HG02759 (cell line): ENCODE measurements around the gene VTCN1.

Source experiments
- ATAC-seq: cut with Tn5 transposase; IDR thresholded peaks from one replicate; pipeline ENCODE4 v1.9.1; 2021; ENCODE audit warnings: mild to moderate bottlenecking, moderate library complexity; ENCODE audit not compliant: unreplicated experiment

The VTCN1 gene

DNA sequence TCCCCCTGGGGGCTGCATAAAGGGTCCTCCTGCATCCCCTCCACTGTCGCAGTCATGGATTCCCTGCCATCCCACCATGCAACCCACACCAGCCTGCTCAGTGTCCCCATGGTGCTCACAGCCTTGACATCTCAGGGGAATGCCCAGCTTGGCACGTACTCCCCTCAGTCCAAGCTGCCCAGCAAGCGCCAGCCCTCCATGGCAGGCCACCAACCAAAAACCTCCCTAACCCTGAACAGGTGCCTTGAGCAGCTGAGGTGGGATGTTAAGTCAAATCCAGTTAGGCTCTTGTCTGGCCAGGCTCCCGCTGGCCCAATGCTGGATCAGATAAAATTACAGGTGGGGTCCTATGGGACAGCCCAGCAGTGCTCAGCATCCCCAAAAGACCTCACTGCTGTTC, 341 bp downstream of the VTCN1 start:
- ATAC-seq: no peak

DNA sequence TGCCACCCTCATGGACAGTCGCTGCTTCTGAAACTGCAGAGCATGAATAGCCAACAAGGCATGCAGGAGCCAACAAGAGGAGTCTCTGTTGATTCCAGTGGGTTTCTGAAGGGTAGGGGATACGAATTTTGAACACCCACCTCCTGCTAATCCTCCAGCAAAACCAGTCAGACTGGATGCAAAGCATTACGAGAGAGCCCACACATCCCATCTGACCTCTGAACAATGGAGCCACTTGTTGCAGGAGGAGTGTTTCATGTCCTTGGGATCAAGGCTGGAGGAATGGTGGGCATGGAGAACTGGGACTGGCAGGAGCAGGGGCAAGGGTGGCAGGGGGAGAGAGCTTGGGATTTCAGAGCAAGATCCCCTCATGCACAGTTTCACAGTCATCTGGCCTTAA, 1.6 kb downstream of the VTCN1 start:
- no peak for ATAC-seq

DNA sequence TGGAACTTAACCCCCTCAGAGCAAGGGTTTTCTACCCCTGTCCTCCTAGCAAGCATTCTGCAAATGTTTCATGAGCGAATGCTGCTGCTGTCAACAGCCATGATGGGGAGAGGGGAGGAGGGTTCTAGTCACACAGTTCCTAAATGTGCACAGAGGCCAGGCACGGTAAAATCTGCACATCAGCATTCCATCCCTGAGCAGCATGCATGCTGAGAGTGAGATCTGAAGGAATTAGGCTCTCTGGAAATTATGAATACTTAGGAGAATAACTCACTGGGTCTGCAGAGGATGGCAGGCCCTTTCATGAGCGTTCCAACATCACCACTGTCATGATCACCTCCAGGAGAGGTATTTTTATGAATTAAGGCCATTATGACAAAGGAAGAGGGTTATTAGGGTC, 2.1 kb downstream of the VTCN1 start:
- ATAC-seq: no peak

DNA sequence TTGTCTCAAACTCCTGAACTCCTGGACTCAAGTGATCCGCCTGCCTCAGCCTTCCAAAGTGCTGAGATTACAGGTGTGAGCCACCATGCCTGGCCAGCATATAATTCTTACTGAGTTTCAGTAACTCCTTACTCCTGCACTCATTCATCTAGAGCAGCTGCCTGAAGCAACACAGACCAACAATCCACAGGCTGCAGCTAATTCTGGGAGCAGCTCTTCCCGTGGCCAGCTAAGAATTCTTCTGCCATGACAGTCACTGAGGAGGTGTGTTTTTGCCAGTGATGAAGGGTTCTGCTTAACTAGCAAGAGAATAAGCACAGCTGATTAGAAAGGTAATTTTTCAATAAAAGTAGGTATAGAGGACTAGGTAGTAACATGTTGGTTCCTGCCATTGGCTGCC, 5.4 kb downstream of the VTCN1 start:
- no peak for ATAC-seq

DNA sequence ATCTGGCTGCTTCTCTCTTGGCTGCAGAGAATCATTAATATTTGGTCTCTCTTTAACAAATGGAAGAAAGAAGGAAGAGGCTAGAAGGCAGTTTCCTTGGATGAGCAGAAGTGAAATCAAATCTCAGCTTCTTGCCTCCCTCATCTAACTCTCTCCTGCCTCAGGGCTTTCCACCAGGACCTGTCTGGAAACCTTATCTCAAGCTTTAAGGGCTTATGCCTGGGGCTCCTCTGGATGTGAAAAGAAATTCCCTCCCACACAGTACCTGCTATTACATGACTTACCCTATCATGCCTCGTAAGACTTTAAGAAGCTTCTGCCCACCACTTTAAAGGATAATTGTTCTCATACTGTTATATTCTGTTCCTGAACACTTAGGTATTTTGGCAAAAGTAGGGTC, 8.9 kb downstream of the VTCN1 start:
- no peak for ATAC-seq

DNA sequence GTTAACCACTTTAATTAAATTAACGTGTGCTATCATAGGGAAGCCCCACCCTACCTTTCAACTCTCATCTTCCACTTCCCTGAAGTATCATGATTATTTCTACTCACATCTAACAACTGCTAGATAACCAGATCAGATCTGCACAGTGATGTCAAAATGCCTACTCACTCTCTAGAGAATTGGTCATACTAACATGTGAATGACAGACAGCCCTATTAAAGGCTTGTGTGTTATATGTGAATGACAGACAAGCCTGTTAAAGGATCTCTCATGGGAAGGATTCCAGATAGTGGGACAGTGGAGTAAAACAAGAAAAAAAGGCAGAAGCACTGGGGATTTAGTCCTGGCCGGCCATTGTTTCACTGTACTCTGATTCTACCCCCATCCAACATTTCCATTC, 12.6 kb downstream of the VTCN1 start:
- ATAC-seq: no peak

DNA sequence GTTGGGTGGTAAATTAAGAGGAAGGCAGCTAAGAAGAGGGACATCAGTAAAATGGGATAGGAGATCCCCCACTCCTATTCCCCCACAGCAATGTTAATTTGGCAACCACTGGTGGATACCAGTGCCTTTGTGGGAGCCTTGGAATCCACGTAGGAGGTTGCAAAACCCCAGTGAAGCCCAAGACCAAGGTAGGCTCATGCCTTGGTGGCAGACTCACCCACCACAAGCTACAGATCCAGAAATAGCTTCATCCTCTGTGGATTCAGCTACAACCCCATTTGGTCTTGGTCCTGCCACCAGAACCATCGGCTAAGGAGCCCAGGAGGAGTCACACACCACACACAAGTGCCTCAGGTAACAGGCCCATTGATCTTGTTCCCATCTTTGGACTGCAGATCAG, 21.0 kb downstream of the VTCN1 start:
- no peak for ATAC-seq

DNA sequence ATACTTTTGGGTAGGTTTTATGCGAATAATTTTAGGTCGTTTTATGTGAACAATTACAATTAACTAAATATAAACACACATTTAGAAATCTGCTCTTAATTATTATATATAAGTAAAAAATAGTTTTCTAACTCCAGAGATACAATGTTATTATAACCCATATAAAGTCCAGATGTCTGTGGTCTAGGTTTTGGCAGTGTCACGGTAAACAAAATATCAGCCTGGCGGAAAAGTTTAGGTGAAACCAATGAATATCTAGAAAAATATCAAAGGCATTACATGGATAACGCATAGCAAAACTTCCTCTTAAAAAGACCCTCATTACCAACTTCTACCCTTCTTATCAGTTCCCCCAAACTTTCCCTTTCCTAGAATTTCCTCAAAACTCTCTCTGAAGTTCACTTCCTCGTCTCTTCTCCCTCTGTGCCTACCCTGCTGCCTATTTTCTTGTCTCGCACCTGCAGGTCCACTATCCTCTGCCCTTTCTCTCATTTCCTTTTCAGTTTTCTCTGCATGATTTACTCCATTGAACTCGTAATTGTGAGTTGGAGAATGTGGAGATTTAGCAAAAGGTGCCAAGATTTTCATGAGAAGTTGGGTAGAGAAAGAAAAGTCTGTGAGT, 21.8 kb downstream of the VTCN1 start:
- ATAC-seq: no peak

DNA sequence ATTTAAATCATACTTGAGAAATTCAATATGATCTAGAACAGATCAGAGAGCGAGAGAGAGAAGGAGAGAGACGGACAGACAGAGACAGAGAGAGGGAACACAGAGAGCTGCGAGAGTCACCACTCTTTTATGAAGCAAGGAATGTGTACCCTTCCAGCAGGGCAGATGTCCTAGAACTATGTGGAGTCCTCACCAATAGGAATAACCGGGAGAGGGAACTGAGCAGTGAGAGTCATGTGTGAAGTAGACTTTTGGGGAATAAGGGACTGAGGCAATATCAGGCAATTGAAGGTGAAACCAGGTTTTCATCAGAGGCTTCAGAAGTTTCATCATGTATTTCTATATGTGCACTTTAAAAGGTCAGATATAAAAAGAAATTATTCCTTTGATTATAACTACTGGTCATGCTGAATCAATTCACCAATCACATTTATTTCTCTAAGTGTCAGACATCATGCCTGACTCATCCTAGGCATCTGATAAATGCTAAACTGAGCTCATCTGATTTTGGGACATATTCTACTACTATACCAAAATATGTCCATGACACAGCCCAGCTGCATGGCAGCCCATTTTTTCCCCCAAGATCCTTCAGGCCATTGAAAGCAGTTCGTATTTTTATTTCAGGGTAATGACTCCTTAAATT, 22.4 kb downstream of the VTCN1 start:
- ATAC-seq: no peak

DNA sequence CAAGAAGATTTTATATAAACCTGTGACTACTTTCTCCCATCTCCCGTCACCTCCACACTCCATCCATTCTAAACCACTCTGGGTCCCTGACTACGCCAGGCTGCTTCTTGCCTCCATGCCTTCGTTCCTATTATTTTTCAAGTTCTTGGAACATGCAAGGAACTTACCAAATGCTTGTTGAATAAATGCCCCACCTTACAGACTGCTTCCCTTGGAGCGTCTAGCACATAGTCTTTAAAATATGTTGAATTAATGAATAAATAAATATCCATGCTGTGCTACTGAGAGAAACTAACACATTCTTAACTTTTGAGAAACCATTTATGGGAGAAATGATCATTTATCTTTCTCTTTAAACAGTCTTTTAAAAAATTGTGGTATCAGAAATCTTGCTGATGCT, 27.6 kb downstream of the VTCN1 start:
- no peak for ATAC-seq

DNA sequence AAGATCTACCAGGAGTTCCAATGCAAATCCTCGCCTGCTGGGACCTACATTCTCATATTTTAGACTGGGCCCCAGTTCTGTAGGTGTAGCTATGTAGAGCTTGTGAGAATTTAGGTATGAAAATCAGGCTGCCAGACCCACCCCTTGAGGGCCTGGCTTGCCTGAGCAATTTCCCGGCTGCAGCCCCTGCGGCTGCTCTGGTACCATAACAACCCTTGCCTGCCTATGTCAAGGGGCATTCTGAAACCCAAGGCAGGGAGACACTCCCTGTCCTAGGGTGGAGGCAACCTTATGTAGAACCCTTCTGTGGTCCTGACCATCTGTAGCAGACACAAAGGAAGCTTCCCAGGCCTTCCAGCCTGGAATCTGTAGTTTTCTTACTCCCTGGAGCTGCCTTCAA, 28.4 kb downstream of the VTCN1 start:
- ATAC-seq: no peak

DNA sequence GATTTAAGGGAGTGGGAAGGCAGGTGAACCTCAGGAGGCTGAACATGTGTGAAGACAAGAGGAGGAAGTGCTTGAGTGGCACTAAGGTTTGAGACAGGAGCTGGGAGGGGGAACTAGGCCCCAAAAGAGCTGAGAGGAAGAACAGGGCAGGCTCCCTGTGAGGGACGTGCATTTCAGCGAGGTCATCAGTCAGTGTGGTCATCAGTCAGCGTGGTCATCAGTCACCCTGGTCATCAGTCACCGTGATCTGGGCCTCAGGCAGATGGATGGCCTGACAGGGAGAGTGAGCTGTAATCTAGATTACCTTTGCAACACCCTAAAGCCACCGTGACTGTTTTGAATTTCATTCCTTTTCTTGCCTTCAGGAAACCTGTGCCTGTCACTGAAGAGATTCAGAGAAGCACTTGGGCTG, 29.1 kb downstream of the VTCN1 start:
- no peak for ATAC-seq

DNA sequence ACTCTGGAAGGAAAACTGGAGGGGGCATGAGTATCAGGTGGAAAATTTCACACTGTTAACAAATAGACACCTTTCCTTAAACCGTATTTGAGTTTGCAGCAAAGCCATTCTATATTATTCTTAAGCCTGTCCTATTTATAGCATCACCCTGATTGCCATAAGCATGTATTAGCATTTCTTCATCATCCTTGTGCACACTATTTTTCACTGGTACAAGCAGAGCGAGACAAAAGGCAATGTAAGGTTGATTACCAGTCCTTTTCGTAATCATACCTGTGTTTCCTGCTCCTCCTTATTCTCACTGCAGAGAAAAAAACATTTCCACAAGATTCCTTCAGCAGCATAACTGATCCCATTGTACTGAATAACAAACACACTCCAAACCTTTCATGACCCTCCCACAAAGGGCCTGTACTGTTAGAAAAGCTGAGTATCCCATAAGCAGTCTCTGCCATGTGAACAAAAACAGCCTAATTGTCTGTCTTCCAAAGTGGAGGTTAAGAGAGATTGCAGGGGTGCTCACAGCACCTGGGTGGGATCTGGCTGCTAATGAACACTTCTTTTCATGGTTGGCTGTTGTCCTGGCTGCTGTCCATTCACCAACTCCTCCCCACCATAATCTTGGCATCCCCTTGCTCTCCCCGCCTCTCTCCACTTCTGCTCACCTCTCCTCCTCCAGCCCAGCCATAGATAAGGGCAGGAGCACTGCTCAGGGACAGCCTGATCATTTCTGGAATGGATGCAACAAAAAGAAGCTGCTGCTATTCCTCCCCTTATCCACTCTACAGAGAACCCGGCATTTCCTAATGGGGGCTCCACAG, 30.4 kb downstream of the VTCN1 start:
- ATAC-seq: no peak

DNA sequence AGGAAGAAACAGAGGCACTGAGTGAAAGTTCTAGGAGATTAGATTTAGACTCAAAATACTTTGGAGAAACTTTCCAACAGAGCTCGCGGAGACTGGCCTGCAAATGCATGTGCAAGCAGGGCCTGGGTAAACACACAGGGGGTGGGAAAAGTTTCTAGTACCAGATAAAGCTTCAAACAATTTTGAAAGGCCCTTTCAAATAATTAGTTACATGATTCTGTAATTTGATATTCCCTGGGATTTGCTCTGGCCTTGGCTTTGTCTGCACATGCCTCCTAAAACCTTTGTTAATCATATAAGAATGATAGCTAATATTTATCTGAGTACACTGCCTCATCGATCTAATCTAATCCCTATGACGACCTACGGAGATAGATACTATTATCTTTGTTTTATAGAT, 31.3 kb downstream of the VTCN1 start:
- no peak for ATAC-seq

DNA sequence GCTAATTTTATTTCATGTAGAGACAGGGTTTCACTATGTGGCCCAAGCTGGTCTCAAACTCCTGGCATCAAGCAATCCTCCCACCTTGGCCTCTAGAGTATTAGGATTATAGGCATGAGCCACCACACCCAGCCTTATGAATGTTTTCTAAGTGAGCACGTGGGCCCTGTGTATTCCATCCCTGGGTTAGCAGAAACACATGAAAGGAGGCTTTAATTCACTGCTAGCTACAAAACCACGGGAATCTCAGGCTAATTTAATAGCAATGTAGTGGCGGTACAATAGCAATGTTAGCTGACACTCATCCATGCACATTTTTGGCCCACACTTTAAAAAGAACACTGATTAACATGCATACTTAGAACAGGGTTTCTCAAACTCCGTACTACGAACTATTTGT, 32.0 kb downstream of the VTCN1 start:
- no peak for ATAC-seq

DNA sequence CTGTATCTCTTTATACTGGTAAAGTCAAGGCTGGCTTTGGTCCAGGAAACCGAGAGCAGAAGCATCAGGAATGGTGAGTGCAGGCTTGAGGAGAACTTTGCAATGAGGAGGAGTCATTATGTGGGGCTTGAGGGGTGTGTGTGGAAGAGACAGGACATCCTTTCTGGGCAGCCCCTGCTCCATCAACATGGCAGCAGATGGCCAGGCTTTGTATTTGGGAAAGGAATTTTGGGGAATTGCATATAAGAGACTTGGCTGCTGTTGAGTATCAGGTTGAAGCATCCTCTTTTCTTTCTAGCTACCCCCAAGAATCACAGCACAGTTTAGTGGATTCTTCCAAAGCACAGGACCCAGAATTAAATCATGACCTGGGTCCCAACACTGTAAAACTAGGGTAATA, 33.4 kb downstream of the VTCN1 start:
- no peak for ATAC-seq

DNA sequence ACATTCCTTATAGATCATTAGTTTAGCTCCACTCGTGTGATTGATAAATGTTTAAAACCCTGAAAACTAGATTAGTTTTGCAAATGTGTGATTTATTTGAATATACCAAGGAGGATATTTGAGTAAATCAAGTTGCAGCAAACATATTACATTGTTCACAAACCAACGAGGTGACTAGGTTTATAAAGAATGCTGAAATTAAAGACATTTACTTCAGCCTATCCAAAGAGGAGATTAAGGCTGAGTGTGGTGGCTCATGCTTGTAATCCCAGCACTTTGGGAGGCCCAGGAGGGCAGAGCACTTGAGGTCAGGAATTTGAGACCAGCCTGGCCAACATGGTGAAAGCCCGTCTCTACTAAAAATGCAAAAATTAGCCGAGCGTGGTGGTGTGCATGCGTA, 34.1 kb downstream of the VTCN1 start:
- ATAC-seq: no peak

DNA sequence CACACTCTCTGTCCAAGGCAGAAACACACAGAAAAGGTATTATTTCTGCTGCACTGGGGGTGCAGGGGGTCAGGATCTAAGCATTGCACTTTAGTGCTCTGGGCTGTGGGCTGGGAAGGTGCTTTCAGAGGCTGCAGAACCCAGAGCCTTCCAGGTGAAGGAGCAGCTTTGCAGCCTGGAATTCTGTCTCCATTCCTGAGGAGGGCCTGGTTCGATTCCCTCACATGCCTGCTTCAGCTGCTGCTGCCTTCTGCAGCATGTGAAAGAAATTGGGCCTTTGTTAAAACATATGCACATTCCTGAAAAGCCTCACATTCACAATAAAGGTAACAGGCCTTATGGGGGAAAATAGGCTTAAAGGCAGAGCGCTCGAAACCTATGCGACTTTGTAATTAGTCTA, 35.9 kb downstream of the VTCN1 start:
- ATAC-seq: no peak

DNA sequence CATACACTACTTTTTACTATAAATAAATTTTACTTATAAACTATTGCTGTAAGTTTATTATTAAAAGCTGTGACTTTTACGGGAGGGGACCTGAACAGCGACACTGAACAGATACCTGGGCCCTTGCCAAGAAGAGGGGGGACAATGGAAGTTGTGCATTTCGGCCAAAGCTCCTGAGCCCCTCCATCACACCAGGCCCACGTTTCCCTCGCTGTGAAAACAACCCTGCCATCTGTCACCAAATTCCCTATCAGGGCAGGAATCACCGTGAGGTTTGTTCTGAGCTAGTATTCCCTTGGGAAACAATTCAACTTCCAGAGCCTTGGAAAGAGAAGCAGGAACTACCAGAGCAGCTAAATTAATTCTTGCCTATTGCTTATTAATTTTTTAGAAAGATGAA, 37.0 kb downstream of the VTCN1 start:
- no peak for ATAC-seq

DNA sequence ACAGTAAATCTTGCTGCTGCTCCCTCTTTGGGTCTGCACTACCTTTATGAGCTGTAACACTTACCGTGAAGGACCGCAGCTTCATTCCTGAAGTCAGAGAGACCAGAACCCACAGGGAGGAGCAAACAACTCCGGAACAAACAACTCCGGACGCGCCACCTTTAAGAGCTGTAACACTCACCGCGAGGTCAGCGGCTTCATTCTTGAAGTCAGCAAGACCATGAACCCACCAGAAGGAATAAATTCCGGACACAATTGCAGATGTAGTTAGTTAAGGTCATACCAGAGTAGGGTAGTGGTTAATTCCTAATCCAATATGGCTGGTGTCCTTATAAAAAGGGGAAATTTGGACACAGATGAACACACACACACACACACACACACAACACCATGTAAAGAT, 37.7 kb downstream of the VTCN1 start:
- ATAC-seq: no peak

DNA sequence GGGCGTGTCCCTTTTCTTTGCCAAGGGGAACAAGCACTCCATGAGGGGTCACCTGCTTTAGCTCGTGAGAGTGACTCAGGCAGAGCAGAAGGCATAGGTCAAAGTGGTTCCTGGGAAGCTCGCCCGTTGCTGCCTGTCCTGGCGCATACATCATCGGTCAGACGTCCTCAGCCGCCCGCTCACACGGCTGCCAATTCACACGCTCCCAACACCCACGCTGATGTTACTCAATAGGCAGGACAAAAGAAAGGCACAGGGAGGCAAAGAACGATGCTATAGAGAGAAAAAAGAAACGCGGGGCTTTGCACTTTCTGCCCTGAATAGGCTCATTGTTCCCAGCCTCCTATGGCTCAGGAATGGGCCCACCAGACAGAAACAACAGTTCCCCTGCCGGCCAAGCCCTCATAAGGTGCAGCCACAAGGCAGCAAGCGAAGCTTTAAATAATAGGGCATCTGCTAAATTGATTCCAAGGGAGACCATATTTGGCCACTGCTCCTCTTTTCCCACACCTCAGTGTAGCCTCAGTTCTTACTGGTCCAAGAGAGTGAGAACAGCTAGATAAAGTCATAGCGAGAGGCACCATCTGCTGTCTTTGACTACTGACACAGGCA, 38.7 kb downstream of the VTCN1 start:
- no peak for ATAC-seq
